Measurements from ENCODE around the gene SKP2.

Gene SKP2

DNA sequence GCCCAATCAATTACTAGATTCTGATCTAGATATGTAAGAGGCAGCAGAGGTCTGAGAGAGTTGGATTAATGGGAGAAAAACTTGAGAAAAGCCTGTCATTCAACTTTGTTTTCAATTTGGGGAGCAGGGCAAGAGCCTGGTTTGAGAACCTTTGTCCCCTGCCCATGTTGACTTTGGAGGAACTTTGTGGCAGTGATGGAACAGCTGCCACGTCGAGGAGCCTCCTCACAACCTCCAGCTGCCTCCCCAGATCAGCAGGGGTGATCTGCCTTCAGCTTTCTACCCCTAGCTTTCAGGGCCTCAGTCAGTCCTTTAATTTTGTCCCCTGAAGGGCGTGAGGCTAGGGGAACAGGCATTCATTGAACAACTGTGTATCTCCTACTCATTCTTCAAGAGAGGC, 8.7 kb downstream of the SKP2 start:
- no peak overlapping the region for H3K4me3 ChIP-seq (ENCODE audit: low read depth, low read length)
- no peak overlapping the region for H3K9ac ChIP-seq (ENCODE audit: low read depth, low read length)
- peaks cover 15% of the 10 kb centered on the region for H3K36me3 ChIP-seq (ENCODE audit: control insufficient read depth, insufficient read depth, low read length)
- no peaks in the 10 kb centered on the region for H3K4me1 ChIP-seq (ENCODE audit: control insufficient read depth, insufficient read depth, low read length)
- H3K9me3 ChIP-seq (ENCODE audit: control insufficient read depth, insufficient read depth, low read length), result no peaks in the 10 kb centered on the region
- H3K27me3 ChIP-seq (ENCODE audit: control insufficient read depth, insufficient read depth, low read length), result no peaks in the 10 kb centered on the region

DNA sequence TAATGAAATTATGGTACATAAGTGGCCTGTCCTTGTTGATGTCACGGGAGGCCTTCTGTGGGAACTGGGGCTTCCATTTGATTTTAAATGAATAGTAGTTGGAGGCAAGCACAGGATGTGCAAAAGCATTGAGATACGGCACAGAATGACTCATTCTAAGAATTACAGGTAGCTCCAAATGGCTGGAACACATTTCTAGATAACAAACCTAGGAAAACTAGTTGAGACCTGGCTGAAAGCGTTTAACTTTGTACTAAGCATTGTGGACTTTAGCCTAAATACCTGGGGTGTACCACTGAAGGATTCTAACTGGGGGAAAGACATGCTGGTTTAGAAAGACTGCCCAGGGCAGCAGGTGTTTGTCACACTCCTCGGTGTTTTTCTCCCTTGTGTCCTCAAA, 9.4 kb downstream of the SKP2 start:
- H3K27me3 ChIP-seq (ENCODE audit: control insufficient read depth, insufficient read depth, low read length), result no peaks in the 10 kb centered on the region
- no peak overlapping the region for H3K9ac ChIP-seq (ENCODE audit: low read depth, low read length)
- no peaks in the 10 kb centered on the region for H3K4me1 ChIP-seq (ENCODE audit: control insufficient read depth, insufficient read depth, low read length)
- peaks cover 15% of the 10 kb centered on the region for H3K36me3 ChIP-seq (ENCODE audit: control insufficient read depth, insufficient read depth, low read length)
- no peak overlapping the region for H3K4me3 ChIP-seq (ENCODE audit: low read depth, low read length)
- no peaks in the 10 kb centered on the region for H3K9me3 ChIP-seq (ENCODE audit: control insufficient read depth, insufficient read depth, low read length)

DNA sequence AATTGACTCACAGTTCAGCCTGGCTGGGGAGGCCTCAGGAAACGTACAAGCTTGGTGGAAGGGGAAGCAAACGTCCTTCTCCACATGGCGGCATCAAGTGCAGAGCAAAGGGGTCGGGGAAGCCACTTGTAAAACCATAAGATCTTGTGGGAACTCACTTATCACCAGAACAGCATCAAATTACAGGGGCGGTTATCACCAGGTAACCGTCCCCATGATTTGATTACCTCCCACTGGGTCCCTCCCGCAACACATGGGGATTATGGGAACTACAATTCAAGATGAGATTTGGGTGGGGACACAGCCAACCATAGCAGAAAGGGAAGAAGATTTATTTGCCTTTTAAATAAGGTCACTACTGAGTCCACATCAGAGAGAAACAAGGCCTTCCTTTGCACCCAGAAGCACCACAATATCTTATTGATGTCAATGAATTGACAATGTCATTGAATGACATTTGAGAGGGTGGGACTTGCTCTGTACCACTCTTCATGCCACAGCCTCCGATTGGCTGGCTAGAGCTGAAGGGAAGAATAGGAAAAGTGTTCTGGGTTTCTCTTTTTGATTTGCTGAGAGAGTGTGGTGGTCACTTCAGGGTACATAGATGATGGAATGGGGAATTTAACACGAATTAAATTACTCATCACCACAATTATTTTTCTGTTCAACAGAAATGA, 11.0 kb downstream of the SKP2 start:
- H3K36me3 ChIP-seq (ENCODE audit: control insufficient read depth, insufficient read depth, low read length), result peaks cover 15% of the 10 kb centered on the region
- H3K27me3 ChIP-seq (ENCODE audit: control insufficient read depth, insufficient read depth, low read length), result no peaks in the 10 kb centered on the region
- no peaks in the 10 kb centered on the region for H3K9me3 ChIP-seq (ENCODE audit: control insufficient read depth, insufficient read depth, low read length)
- no peak overlapping the region for H3K9ac ChIP-seq (ENCODE audit: low read depth, low read length)
- no peaks in the 10 kb centered on the region for H3K4me1 ChIP-seq (ENCODE audit: control insufficient read depth, insufficient read depth, low read length)
- H3K4me3 ChIP-seq (ENCODE audit: low read depth, low read length), result no peak overlapping the region

DNA sequence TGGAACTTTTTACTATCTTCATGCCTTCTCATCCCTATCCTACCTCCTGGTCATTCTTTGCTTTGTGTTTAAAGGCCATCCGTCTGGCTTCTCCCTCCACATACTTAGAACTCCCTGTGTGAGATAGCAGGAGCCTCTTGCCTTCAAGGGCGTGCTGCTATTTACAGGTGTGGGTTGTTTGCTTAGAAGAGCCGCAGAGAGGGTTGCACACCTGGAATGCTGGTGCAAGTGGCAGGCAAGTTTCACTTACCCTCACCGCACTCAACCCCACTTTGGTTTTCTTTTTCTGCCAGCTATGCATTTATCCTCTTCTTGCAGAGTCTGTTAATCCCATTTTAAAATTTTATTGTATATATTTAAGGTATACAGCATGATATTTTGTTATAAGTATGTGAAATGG, 12.6 kb downstream of the SKP2 start:
- Histone ChIP-seq H3K36me3 (ENCODE audit: control insufficient read depth, insufficient read depth, low read length) (peaks cover 23% of the 10 kb centered on the region), H3K9ac (ENCODE audit: low read depth, low read length) (no peak overlapping the region), H3K27me3 (ENCODE audit: control insufficient read depth, insufficient read depth, low read length) (no peaks in the 10 kb centered on the region), H3K4me3 (ENCODE audit: low read depth, low read length) (no peak overlapping the region), H3K4me1 (ENCODE audit: control insufficient read depth, insufficient read depth, low read length) (no peaks in the 10 kb centered on the region), H3K9me3 (ENCODE audit: control insufficient read depth, insufficient read depth, low read length) (no peaks in the 10 kb centered on the region)

DNA sequence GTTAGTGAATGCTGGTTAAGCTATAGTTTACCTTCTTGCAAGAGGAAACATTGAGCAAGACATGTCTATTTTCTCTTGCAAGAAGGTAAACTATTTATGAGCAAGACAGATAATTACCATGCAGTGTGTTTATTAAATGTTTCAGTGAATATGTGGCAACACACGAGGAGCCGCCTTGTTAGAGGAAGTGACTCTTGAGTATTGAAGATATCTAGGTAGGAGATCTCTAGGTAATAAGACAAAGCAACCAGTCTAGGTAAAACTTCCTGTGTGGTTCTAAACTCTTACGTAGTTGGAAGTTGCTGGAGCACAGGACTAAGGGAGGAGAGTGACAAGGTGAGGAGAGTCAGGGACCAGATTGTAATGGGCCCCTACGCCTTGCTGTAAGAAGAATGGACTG, 16.8 kb downstream of the SKP2 start:
- Histone ChIP-seq H3K36me3 (ENCODE audit: control insufficient read depth, insufficient read depth, low read length) (peaks cover 17% of the 10 kb centered on the region), H3K4me1 (ENCODE audit: control insufficient read depth, insufficient read depth, low read length) (no peaks in the 10 kb centered on the region), H3K27me3 (ENCODE audit: control insufficient read depth, insufficient read depth, low read length) (no peaks in the 10 kb centered on the region), H3K9me3 (ENCODE audit: control insufficient read depth, insufficient read depth, low read length) (no peaks in the 10 kb centered on the region), H3K4me3 (ENCODE audit: low read depth, low read length) (no peak overlapping the region), H3K9ac (ENCODE audit: low read depth, low read length) (no peak overlapping the region)

DNA sequence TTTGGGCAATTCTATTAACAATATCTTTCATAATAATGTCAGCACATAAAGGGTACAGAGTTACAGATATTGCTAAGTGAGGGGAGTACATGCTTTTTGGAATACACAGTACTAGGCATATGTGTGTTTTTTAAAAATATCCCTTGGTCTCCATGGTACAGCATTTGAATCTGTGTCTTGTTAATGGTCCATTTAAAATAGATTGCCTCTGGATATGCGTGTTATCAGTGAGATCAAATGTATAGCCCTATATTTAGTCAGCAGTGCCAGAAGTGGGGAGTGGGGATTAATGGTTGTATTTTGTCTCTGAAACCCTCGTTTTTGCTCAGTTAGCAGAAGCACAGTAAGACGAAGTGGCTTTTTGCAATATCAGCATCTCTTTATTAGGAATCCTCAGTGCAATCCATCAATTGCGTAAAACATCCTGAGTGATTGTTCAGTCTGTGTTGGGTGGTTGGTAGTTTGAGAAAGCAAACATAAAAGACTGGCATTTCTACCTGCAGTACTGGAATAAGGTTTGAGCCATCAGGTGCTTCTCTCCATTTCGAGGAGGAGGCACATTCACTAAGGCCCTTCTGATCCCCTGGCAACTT, 19.0 kb downstream of the SKP2 start:
- H3K36me3 ChIP-seq (ENCODE audit: control insufficient read depth, insufficient read depth, low read length), result peaks cover 14% of the 10 kb centered on the region
- no peak overlapping the region for H3K4me3 ChIP-seq (ENCODE audit: low read depth, low read length)
- no peaks in the 10 kb centered on the region for H3K27me3 ChIP-seq (ENCODE audit: control insufficient read depth, insufficient read depth, low read length)
- H3K9ac ChIP-seq (ENCODE audit: low read depth, low read length), result no peak overlapping the region
- H3K9me3 ChIP-seq (ENCODE audit: control insufficient read depth, insufficient read depth, low read length), result no peaks in the 10 kb centered on the region
- H3K4me1 ChIP-seq (ENCODE audit: control insufficient read depth, insufficient read depth, low read length), result no peaks in the 10 kb centered on the region

DNA sequence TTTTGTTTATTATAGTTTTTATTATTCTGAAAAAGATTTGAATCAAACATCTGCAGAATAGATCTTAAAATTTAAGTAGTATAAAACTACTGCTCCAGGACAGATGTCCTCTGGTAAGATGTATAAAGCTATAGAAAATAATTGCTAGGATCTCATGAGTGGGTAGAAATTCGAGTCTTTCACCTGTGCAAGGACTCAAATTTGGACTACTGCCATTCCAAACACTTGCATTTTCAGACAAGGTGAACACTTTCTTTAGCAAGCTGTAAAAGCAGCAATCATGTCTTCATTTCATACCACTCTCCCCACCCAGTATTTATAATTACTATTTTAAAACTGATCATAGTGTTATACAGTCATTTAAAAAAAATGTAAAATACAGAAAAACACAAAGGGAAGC, 20.7 kb downstream of the SKP2 start:
- no peak overlapping the region for H3K4me3 ChIP-seq (ENCODE audit: low read depth, low read length)
- no peak overlapping the region for H3K9ac ChIP-seq (ENCODE audit: low read depth, low read length)
- H3K36me3 ChIP-seq (ENCODE audit: control insufficient read depth, insufficient read depth, low read length), result peaks cover 10% of the 10 kb centered on the region
- H3K9me3 ChIP-seq (ENCODE audit: control insufficient read depth, insufficient read depth, low read length), result no peaks in the 10 kb centered on the region
- H3K27me3 ChIP-seq (ENCODE audit: control insufficient read depth, insufficient read depth, low read length), result no peaks in the 10 kb centered on the region
- no peaks in the 10 kb centered on the region for H3K4me1 ChIP-seq (ENCODE audit: control insufficient read depth, insufficient read depth, low read length)

DNA sequence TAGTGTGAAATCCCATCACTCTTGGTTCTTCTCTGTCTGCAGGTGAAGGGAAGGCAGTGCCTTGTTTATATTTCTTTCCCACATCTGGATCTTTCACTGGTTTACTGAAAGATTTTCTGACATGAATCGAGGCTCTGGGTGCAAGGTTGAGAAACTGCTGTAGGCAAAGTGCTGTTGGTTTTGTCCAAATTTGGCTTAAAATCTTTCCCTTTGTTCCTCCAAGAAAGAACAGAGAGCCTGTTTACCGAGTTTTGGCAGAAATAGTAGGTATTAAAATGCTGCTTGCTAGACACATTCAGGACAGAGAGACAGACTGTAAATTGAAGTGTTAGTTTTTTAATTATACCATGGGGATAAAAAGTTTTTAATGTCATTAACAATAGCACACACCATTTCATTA, 21.5 kb downstream of the SKP2 start:
- Histone ChIP-seq H3K27me3 (ENCODE audit: control insufficient read depth, insufficient read depth, low read length) (no peaks in the 10 kb centered on the region), H3K9ac (ENCODE audit: low read depth, low read length) (no peak overlapping the region), H3K9me3 (ENCODE audit: control insufficient read depth, insufficient read depth, low read length) (no peaks in the 10 kb centered on the region), H3K4me1 (ENCODE audit: control insufficient read depth, insufficient read depth, low read length) (no peaks in the 10 kb centered on the region), H3K4me3 (ENCODE audit: low read depth, low read length) (no peak overlapping the region), H3K36me3 (ENCODE audit: control insufficient read depth, insufficient read depth, low read length) (peaks cover 4% of the 10 kb centered on the region)

DNA sequence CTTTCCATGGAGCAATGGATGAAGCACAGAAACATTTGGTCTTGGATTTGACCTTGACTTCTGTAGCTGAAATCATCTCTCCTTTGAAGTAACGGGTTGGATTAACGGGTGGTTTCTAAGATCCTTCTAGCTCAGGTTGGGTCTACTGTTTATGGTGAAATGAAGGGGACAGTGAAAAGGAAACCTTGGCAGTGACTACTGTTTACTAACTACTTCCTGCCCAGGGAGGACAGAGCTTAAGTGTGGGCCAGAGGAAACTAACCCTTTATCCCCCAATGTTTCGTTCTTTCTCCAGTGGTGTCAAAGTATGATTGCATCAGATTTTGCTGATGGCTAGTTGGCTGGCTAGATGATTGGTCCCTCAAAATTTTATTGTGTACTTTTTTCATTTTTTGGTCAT, 22.2 kb downstream of the SKP2 start:
- Histone ChIP-seq H3K4me3 (ENCODE audit: low read depth, low read length) (no peak overlapping the region), H3K4me1 (ENCODE audit: control insufficient read depth, insufficient read depth, low read length) (no peaks in the 10 kb centered on the region), H3K36me3 (ENCODE audit: control insufficient read depth, insufficient read depth, low read length) (no peaks in the 10 kb centered on the region), H3K9ac (ENCODE audit: low read depth, low read length) (no peak overlapping the region), H3K27me3 (ENCODE audit: control insufficient read depth, insufficient read depth, low read length) (no peaks in the 10 kb centered on the region), H3K9me3 (ENCODE audit: control insufficient read depth, insufficient read depth, low read length) (no peaks in the 10 kb centered on the region)

DNA sequence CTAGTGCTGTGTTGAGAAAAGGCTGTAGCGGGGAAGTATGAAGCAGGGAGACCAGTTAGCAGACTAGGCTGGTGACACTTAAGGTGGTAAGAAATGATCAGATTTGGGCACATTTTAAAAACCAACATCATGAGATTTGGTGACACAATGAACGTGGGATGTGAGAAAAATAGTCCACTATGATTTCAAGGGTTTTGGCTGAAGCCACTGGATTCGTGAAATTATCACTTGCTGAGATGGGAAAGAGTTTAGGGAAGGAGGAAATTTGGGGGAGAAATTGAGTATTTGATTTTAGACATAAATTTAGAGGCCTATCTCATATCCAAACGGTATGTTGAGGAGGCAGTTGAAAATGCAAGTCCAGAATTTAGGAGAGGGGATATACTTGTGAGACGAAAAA, 23.1 kb downstream of the SKP2 start:
- H3K27me3 ChIP-seq (ENCODE audit: control insufficient read depth, insufficient read depth, low read length), result no peaks in the 10 kb centered on the region
- H3K4me1 ChIP-seq (ENCODE audit: control insufficient read depth, insufficient read depth, low read length), result no peaks in the 10 kb centered on the region
- H3K4me3 ChIP-seq (ENCODE audit: low read depth, low read length), result no peak overlapping the region
- H3K36me3 ChIP-seq (ENCODE audit: control insufficient read depth, insufficient read depth, low read length), result no peaks in the 10 kb centered on the region
- no peak overlapping the region for H3K9ac ChIP-seq (ENCODE audit: low read depth, low read length)
- no peaks in the 10 kb centered on the region for H3K9me3 ChIP-seq (ENCODE audit: control insufficient read depth, insufficient read depth, low read length)

DNA sequence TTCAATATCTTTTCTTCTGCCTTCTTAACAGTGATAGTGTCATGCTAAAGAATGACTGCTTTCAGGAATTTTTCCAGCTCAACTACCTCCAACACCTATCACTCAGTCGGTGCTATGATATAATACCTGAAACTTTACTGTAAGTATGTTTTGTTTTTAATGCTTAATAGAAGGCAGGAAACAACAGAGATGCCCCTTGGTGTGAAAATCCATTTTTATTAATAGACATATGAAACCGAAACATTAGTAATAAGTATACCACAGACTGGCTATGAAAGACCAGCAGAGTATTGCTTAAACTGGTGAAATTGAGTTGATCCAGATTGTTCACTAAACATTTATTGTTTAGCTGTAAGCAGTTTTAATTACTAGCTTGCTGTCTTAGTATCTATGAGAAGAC, 25.2 kb downstream of the SKP2 start:
- no peak overlapping the region for H3K9ac ChIP-seq (ENCODE audit: low read depth, low read length)
- H3K4me3 ChIP-seq (ENCODE audit: low read depth, low read length), result no peak overlapping the region
- H3K27me3 ChIP-seq (ENCODE audit: control insufficient read depth, insufficient read depth, low read length), result no peaks in the 10 kb centered on the region
- H3K9me3 ChIP-seq (ENCODE audit: control insufficient read depth, insufficient read depth, low read length), result no peaks in the 10 kb centered on the region
- H3K36me3 ChIP-seq (ENCODE audit: control insufficient read depth, insufficient read depth, low read length), result peaks cover 3% of the 10 kb centered on the region
- H3K4me1 ChIP-seq (ENCODE audit: control insufficient read depth, insufficient read depth, low read length), result no peaks in the 10 kb centered on the region

DNA sequence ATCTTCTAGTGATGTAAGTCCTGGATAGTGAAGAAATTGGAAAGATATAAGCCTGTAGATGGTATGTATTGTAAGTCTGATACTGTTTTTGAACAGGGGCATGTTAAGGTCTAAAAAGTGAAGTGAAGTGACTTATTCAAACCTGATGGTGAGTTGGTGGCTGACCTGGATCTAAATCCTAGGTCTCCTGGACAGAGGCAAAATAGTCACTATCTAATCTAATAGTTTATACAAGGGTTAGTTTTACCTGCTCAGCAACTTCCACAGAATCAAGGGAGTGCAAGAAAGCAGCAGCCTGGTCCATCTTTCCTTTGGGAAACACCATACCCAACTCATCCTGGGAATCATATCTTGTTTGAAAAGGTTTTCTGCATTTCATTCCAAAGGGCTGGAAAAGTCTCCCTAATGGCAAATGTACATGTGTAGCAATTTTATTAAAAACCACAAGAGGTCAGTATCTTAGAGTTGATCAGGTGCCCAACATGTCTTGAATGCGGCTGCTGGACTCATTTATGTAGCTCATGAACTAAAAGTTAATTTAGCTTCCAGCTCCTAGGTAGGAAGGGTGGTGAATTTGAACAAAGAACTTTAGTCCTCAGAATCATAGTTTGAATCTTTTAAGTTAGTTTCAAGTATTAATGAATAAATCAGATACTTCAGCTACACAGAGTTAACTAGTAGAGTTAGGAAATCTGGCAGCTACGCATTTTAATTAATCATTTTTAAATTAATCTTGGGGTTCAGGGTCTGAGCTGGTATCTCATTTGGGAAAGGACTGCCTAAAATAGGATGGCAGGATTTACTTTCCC, 26.0 kb downstream of the SKP2 start:
- Histone ChIP-seq H3K9me3 (ENCODE audit: control insufficient read depth, insufficient read depth, low read length) (no peaks in the 10 kb centered on the region), H3K36me3 (ENCODE audit: control insufficient read depth, insufficient read depth, low read length) (peaks cover 3% of the 10 kb centered on the region), H3K9ac (ENCODE audit: low read depth, low read length) (no peak overlapping the region), H3K4me3 (ENCODE audit: low read depth, low read length) (no peak overlapping the region), H3K4me1 (ENCODE audit: control insufficient read depth, insufficient read depth, low read length) (no peaks in the 10 kb centered on the region), H3K27me3 (ENCODE audit: control insufficient read depth, insufficient read depth, low read length) (no peaks in the 10 kb centered on the region)

Measured in iPS-15b (cell line).